ENCODE data around the gene LIMK1. TPM values are rescaled to one million over a fixed set of nuclear protein-coding genes. Genes with fewer than 3 reads are reported as not detected.

Gene LIMK1
- 30.5 to 37.5 TPM (median 32.6 TPM) in 5 replicates for total RNA-seq (2022; extraction: Qiagen RNA extraction; ENCODE audit: low read depth)

DNA sequence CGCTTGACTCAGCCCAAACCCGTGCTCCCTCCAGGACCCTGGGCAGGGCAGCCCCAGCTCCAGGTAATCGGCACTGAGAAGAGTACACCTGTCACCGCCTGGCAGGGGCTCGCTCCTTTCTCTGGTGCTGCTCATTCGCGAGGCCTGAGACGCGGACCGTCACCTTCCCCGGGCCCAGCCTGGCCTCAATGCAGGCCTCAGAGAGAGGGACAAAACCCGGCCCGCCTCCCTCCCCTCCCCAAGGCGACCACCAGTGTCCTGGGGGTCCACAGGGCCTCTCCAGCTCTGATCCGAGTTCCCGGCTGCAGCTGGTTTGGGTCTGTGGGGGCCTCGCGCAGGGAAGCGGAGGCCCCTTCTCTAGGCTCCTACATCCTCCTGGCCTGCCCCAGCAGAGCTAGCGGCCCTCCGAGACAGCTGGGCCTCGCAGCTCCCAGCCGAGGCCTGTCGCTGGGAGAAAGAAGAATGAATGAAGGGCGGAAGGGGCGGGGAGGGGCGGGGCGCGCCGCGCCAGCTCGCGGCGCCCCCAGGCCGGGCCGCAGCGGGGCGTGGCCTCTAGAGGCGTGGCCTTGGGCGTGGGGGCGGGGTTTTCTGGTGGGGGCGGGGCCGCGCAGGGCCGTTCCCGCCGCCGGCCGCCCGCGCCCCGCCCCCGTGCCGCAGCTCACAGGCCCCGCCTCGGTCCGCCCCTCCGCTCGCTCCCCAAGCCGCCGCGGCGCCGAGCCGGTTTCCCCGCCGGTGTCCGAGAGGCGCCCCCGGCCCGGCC lies at the start of gene LIMK1:
Gene LIMK1 (plus strand): TSS at position 688 of the 760 bp plus-strand sequence. CDS start 187 bp downstream, outside the sequence.

Other genes with a start within 250 kb of the LIMK1 start
- 7.2 to 11.6 TPM (median 9.1 TPM) in 5 replicates for gene METTL27, start 241.3 kb upstream of the LIMK1 start, total RNA-seq (2022; extraction: Qiagen RNA extraction; ENCODE audit: low read depth)
- gene TMEM270, start 222.6 kb upstream of the LIMK1 start, total RNA-seq (2022; extraction: Qiagen RNA extraction; ENCODE audit: low read depth): 0.20 to 0.54 TPM in 2 of 5 replicates, not detected in the others
- gene ELN, start 55.6 kb upstream of the LIMK1 start, total RNA-seq (2022; extraction: Qiagen RNA extraction; ENCODE audit: low read depth): 0.08 to 0.10 TPM (median 0.09 TPM) in 4 of 5 replicates, not detected in the other
- gene EIF4H, start 90.6 kb downstream of the LIMK1 start, total RNA-seq (2022; extraction: Qiagen RNA extraction; ENCODE audit: low read depth): 284 to 322 TPM (median 314 TPM) in 5 replicates
- gene LAT2, start 126.2 kb downstream of the LIMK1 start, total RNA-seq (2022; extraction: Qiagen RNA extraction; ENCODE audit: low read depth): 0.89 to 1.1 TPM (median 1.0 TPM) in 5 replicates
- 56.7 to 73.3 TPM (median 58.6 TPM) in 5 replicates for gene RFC2, start 170.6 kb downstream of the LIMK1 start, total RNA-seq (2022; extraction: Qiagen RNA extraction; ENCODE audit: low read depth)
- 15.3 to 23.2 TPM (median 17.7 TPM) in 5 replicates for gene CLIP2, start 205.6 kb downstream of the LIMK1 start, total RNA-seq (2022; extraction: Qiagen RNA extraction; ENCODE audit: low read depth)